Naive thymus-derived CD8-positive, alpha-beta T cell (primary cell): ENCODE data around the gene ZNF280B. TPM values are rescaled to one million over a fixed set of nuclear protein-coding genes. Genes with fewer than 3 reads are reported as not detected.
"Not testable (repeated sequence)": the region's sequence is repeated elsewhere in the genome, so short reads cannot be mapped to it uniquely, and the experiment has no call there.

ENCODE experiments used
- ATAC-seq, 2 donors: fragments of 150-1000 bp; cut with Tn5 transposase in 1 of 2; sonication (Bioruptor Pico), chemical (Tn5 transposase) in 1 of 2; 1 replicate in 1 of 2; 2 replicates in 1 of 2; pipeline ENCODE4 v1.10.0; 2021; ENCODE audit warnings: mild to moderate bottlenecking in 2 of 2, moderate library complexity in 2 of 2
- POLR2A ChIA-PET: fragments of 350-600 bp; sonication (Branson Sonifier 250); formaldehyde crosslinking; loops from one replicate; lab custom pipeline; 2021; ENCODE audit warnings: antibody characterized with exemption; lab: Charles Lee
- DNase-seq, 10 donors: peaks; one replicate each; pipeline versions ENCODE4 v3.0.0 to v3.0.0-alpha.2; 2020 to 2022
- H3K27ac Mint-ChIP-seq, 10 donors: one replicate each; pipeline ENCODE4 v1.8.0; 2020 to 2022; ENCODE audit warnings: mild to moderate bottlenecking in 10 of 10, mixed read lengths in 10 of 10, moderate library complexity in 4 of 10, inconsistent platforms in 1 of 10
- H3K27me3 Mint-ChIP-seq, 5 donors: one replicate each; pipeline ENCODE4 v1.8.0; 2021 to 2022; ENCODE audit warnings: mixed read lengths in 5 of 5
- H3K36me3 Mint-ChIP-seq, 3 donors: one replicate each; pipeline ENCODE4 v1.8.0; 2020 to 2022; ENCODE audit warnings: mixed read lengths in 3 of 3, mild to moderate bottlenecking in 2 of 3, inconsistent platforms in 1 of 3
- H3K4me1 Mint-ChIP-seq, 4 donors: one replicate each; pipeline ENCODE4 v1.8.0; 2021 to 2022; ENCODE audit warnings: mixed read lengths in 4 of 4
- H3K4me3 Mint-ChIP-seq, 10 donors: one replicate each; pipeline ENCODE4 v1.8.0; 2020 to 2022; ENCODE audit warnings: mild to moderate bottlenecking in 10 of 10, mixed read lengths in 10 of 10, moderate library complexity in 6 of 10, inconsistent platforms in 1 of 10
- H3K9me3 Mint-ChIP-seq, 9 donors: one replicate each; pipeline ENCODE4 v1.8.0; 2020 to 2022; ENCODE audit warnings: mixed read lengths in 9 of 9, mild to moderate bottlenecking in 3 of 9, inconsistent platforms in 1 of 9, moderate library complexity in 1 of 9
- polyA plus RNA-seq, 3 donors: library from polyadenylated mRNA; unstranded; fragments of 300-500 nt; fragmentation: Illumina TruSeq; gene quantifications; one replicate each; pipeline ENCODE4 v1.2.3, GENCODE V29; 2021
- total RNA-seq, 8 experiments: library from RNA in 2 of 8; stranded (reverse) in 2 of 8; gene quantifications; one replicate each; pipeline ENCODE4 v1.2.3 and lab custom pipeline; 2021 to 2026

ZNF280B gene
- total and polyA plus RNA-seq, 5 experiments from 2014 or later = 2.1 to 3.0 (median 2.4) TPM

DNA sequence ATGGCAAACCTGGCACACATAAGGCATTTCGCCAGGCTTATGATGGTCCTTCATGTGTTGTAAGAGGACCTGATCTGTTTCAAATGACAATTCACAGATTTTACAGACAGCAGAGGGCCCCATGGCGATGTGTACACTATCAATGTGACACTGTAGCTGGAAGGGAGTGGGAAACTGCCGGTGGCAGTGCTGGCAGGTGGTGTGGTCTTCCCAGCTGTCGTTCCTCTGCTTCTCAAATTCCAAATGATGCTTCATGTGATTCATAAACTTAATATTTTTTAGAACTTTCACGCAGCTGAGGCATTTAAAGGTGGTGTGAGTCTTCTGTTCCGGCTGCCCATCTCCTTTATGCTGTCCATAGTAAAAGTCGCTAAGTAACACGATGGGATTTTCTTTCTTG is 5.9 kb upstream of the ZNF280B start:
- POLR2A ChIA-PET, H3K4me3 Mint-ChIP-seq, H3K4me1 Mint-ChIP-seq, ATAC-seq, DNase-seq, H3K36me3 Mint-ChIP-seq, H3K27ac Mint-ChIP-seq: not testable (repeated sequence)
- H3K27me3 Mint-ChIP-seq = peaks cover 17 to 28% (median 23%) of the 10 kb centered on the region in 5 donors
- peaks cover 0 to 13% (median 2%) of the 10 kb centered on the region in 9 donors for H3K9me3 Mint-ChIP-seq

DNA sequence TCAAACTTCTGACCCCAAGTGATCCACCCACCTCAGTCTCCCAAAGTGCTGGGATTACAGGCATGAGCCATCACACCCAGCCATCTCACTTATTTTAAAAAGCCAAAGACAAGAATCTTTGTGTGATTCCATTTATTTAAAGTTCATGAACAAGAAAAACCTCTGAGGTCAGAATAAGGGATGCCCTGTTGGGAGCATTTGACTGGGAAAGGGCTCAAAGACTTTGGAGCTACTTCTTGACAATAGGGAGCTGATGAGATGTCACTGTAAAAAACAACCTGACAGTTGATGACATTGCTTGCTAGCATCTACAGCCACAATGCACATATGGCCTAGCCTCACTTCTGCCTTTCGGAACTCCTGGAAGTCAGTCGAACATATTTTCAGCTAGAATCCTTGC is 5.1 kb upstream of the ZNF280B start:
- Mint-ChIP-seq H3K27ac (no peak overlapping the region), H3K4me3 (no peak overlapping the region), H3K36me3 (peaks cover 0 to 5% (median 5%) of the 10 kb centered on the region in 3 donors), H3K9me3 (peaks cover 0 to 15% (median 2%) of the 10 kb centered on the region in 9 donors), H3K4me1 (peaks cover 2 to 3% (median 2%) of the 10 kb centered on the region in 4 donors), H3K27me3 (peaks cover 15 to 28% (median 22%) of the 10 kb centered on the region in 5 donors)
- DNase-seq (no peak), ATAC-seq (no peak)
- POLR2A ChIA-PET = no interaction called here

DNA sequence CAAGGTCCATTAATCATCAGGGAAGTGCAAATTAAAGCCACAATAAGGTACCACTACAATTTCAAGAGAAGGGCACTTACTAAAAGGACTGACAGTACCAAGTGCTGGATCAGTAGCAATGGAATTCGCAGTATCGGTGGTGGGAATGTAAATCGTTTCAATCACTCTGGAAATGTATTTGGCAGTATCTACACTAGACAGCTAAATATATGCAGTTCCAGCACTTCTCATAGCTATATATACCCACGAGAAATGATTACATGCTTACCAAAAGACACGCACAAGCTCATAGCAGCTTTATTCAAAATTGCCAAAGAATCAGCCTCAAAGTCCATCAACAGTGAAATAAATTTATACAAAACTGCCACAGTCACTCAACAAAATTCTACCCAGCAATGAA is 4.4 kb upstream of the ZNF280B start:
- Mint-ChIP-seq H3K27ac (no peak overlapping the region), H3K4me3 (no peak overlapping the region), H3K4me1 (peaks cover 3 to 8% (median 4%) of the 10 kb centered on the region in 4 donors), H3K9me3 (peaks cover 0 to 15% (median 2%) of the 10 kb centered on the region in 9 donors), H3K36me3 (peaks cover 0 to 5% (median 5%) of the 10 kb centered on the region in 3 donors), H3K27me3 (peaks cover 15 to 28% (median 22%) of the 10 kb centered on the region in 5 donors)
- ATAC-seq (no peak), DNase-seq (no peak)
- POLR2A ChIA-PET = interaction anchor here (0.6 kb wide), 1 partner anchor 20 kb away, joined by 3 read pairs; no protein-coding TSS in a partner anchor

DNA sequence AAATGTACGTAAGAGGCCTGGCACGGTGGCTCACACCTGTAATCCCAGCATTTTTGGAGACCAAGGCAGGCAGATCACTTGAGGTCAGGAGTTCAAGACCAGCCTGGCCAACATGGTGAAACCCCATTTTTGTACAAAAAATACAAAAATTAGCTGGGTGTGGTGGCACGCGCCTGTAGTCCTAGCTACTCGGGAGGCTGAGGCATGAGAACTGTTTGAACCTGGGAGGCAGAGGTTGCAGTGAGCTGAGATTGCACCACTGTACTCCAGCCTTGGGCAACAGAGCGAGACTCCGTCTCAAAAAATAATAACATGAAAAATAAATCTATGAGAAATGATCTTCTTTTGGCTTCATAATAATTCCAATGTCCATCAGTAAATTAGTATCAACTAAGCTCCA is 2.3 kb upstream of the ZNF280B start:
- H3K36me3 Mint-ChIP-seq, DNase-seq, H3K27ac Mint-ChIP-seq, POLR2A ChIA-PET, ATAC-seq, H3K4me3 Mint-ChIP-seq: not testable (repeated sequence)
- peaks cover 12 to 24% (median 16%) of the 10 kb centered on the region in 4 donors for H3K4me1 Mint-ChIP-seq
- H3K9me3 Mint-ChIP-seq = peaks cover 0 to 15% (median 2%) of the 10 kb centered on the region in 9 donors
- H3K27me3 Mint-ChIP-seq = peaks cover 12 to 14% (median 13%) of the 10 kb centered on the region in 5 donors

DNA sequence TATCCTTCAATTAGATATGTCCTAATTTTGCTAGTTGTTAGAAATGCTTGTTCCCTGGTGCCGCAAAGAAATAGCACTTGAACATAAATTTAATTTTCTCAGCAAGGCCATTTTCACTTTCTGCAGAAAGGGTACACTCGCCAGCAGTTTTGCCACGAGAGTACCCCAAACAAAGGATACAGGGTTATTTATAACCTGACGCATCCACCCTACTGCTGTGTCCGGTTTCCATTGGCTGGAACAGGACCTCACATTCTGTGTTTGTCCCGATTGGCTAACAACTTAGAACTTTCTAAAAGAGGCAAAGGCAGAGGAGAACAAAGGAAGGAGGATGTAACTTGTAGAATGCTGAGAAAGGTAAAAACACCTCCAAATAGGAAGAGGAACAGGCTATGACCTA is 1.4 kb upstream of the ZNF280B start:
- peaks cover 4 to 12% (median 7%) of the 10 kb centered on the region in 5 donors for H3K27me3 Mint-ChIP-seq
- peaks cover 6 to 14% (median 10%) of the 10 kb centered on the region in 3 donors for H3K36me3 Mint-ChIP-seq
- POLR2A ChIA-PET, ATAC-seq, DNase-seq: not testable (repeated sequence)
- H3K9me3 Mint-ChIP-seq = peaks cover 0 to 15% (median 3%) of the 10 kb centered on the region in 9 donors
- peak overlapping the region in 2 of 10 donors; percentile 18 to 61 for H3K27ac Mint-ChIP-seq
- peaks cover 14 to 26% (median 18%) of the 10 kb centered on the region in 4 donors for H3K4me1 Mint-ChIP-seq
- peak overlapping the region in 8 of 10 donors; percentile 32 to 87 (median 50) for H3K4me3 Mint-ChIP-seq

DNA sequence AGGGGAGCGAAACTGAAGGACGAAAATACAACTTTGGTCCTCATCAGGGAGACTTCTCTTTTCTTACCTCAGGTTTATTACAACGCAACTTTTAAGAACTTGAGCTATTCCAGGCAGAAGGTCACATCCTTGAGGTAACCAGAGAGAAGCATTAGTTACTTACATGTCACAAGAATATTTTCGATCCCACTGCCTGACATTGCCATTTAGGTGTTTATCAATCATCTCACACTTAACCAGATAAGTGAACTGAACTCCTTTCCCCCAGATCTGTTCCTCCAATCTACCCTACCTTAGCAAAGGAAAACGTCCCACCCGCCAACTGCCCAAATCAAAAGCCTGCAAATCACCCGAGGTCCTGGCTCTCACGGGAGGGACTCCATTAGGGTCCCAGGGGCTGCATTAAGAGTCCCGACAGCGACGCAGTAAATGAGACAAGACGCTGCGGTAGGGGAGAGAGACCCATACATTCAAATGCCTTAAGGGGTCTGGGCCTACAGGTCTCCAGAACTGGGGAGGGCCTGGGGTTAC is 734 bp downstream of the ZNF280B start:
- Mint-ChIP-seq H3K27me3 (peaks cover 0 to 6% (median 3%) of the 10 kb centered on the region in 5 donors), H3K36me3 (peaks cover 12 to 31% (median 30%) of the 10 kb centered on the region in 3 donors), H3K4me3 (peak overlapping the region; percentile 81 to 92 (median 88)), H3K27ac (peak overlapping the region in 8 of 10 donors; percentile 40 to 86 (median 74)), H3K9me3 (peaks cover 0 to 15% (median 4%) of the 10 kb centered on the region in 9 donors), H3K4me1 (peaks cover 14 to 26% (median 20%) of the 10 kb centered on the region in 4 donors)
- POLR2A ChIA-PET = no interaction called here
- DNase-seq (no peak), ATAC-seq (peak; percentile 1 to 3)

DNA sequence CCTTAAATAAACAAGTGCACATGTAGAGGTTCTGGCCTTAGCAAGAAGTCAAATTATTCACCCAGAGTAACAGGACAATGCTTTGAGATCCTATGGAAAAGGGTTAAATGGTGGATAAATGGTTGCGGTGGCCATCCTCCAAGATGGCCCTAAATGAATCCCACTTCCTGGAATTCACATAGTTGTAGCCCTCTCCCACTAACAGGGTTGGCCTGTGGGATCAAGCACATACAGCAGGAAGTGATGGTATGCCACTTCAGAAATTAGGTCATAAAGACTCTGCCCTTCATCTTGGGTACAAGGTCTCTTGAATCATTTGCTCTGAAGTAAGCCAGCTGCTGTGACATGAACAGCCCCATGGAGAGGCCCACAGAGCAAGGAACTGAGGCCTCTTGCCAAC is 1.8 kb downstream of the ZNF280B start:
- H3K27me3 Mint-ChIP-seq = peaks cover 0 to 2% (median 0%) of the 10 kb centered on the region in 5 donors
- H3K27ac Mint-ChIP-seq = no peak overlapping the region
- H3K9me3 Mint-ChIP-seq = peaks cover 0 to 15% (median 4%) of the 10 kb centered on the region in 9 donors
- DNase-seq = no peak
- H3K4me1 Mint-ChIP-seq = peaks cover 14 to 26% (median 20%) of the 10 kb centered on the region in 4 donors
- H3K4me3 Mint-ChIP-seq = peak overlapping the region in 8 of 10 donors; percentile 8 to 90 (median 28)
- no peak for ATAC-seq
- POLR2A ChIA-PET = no interaction called here
- peaks cover 12 to 39% (median 37%) of the 10 kb centered on the region in 3 donors for H3K36me3 Mint-ChIP-seq

DNA sequence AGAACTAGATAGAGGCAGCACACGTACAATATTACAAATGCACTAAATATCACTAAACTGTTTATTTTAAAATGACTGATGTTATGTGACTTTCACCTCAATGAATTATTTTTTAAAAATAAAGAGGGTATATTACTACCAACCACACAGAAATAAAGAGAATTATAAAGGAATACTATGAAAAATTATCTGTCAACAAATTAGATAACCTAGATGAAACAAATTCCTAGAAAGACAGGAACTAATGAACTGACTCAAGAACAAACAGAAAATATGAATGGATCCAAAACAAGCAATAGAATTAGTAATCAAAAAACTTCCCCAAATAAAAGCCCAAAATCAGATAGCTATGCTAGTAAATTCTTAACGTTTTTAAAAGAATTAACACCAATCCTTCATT is 10.3 kb downstream of the ZNF280B start:
- peak overlapping the region in 1 of 10 donors; percentile 10 for H3K27ac Mint-ChIP-seq
- H3K4me3 Mint-ChIP-seq = no peak overlapping the region
- POLR2A ChIA-PET = no interaction called here
- H3K36me3 Mint-ChIP-seq = peaks cover 4 to 44% (median 26%) of the 10 kb centered on the region in 3 donors
- H3K27me3 Mint-ChIP-seq = no peaks in the 10 kb centered on the region
- no peaks in the 10 kb centered on the region for H3K9me3 Mint-ChIP-seq
- H3K4me1 Mint-ChIP-seq = peaks cover 2 to 6% (median 4%) of the 10 kb centered on the region in 4 donors
- DNase-seq = no peak
- no peak for ATAC-seq

DNA sequence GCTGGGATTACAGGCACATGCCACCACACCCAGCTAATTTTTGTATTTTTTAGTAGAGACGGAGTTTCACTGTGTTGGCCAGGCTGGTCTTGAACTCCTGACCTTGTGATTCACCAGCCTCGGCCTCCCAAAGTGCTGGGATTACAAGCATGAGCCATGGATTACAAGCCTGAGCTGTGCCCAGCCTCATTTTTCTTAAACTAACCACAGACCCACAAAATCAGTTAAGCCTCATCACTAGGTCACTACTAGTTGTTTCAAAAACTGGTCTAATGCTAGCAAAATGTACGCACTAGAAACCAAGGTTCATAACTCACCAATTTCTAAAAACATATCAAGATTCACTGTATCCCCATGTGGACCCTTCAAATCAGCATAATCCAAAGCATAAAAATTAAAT is 17.0 kb downstream of the ZNF280B start:
- ATAC-seq, H3K27ac Mint-ChIP-seq, H3K4me1 Mint-ChIP-seq, POLR2A ChIA-PET, H3K4me3 Mint-ChIP-seq, DNase-seq, H3K9me3 Mint-ChIP-seq, H3K27me3 Mint-ChIP-seq: not testable (repeated sequence)
- peaks cover 0 to 67% (median 18%) of the 10 kb centered on the region in 3 donors for H3K36me3 Mint-ChIP-seq

DNA sequence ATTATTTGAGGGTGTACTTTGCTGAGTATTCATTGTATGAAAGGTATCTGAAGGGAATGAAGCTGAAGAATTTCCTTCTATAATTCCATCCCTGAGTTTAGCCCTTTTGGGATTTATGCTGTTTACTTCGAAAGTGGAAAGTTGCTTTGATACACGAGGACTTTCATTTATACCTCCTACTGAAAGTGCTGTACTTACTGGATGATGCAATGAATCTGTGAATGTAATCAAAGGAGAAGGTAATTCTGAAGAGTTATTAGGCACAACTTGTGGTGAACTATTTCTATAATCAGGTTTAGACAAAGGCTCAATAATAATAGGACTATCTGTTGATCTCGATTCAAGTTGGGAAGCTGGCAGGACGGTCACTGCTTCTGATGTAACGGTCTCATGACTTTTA is 19.8 kb downstream of the ZNF280B start:
- ATAC-seq = no peak
- H3K9me3 Mint-ChIP-seq = no peaks in the 10 kb centered on the region
- peaks cover 5 to 67% (median 24%) of the 10 kb centered on the region in 3 donors for H3K36me3 Mint-ChIP-seq
- no peak for DNase-seq
- H3K4me3 Mint-ChIP-seq = no peak overlapping the region
- peaks cover 0 to 2% (median 0%) of the 10 kb centered on the region in 4 donors for H3K4me1 Mint-ChIP-seq
- H3K27ac Mint-ChIP-seq = no peak overlapping the region
- POLR2A ChIA-PET = interaction anchor here (0.5 to 0.6 kb wide), 2 partner anchors 14 to 41 kb away, joined by 3 to 4 read pairs; no protein-coding TSS in a partner anchor
- H3K27me3 Mint-ChIP-seq = no peaks in the 10 kb centered on the region

DNA sequence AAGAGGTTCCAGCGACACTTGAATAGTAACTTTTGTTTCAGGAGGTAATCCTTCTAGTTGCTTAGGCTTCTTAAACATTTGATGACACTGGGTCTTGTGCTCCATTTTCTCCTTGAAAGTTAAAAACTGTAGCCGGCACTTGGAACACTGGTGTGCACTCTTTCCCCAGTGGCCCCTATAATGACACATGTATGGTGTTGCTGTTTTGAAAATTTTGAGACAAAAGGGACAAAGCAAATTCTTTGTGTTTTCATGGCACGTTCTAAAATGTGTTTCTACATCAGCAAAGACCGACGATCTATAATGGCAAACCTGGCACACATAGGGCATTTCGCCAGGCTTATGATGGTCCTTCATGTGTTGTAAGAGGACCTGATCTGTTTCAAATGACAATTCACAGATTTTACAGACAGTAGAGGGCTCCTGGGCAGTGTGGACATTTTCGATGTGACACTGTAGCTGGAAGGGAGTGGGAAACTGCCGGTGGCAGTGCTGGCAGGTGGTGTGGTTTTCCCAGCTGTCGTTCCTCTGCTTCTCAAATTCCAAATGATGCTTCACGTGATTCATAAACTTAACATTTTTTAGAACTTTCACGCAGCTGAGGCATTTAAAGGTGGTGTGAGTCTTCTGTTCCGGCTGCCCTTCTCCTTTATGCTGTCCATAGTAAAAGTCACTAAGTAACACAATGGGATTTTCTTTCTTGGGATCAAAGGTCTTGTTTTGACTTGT is 20.5 kb downstream of the ZNF280B start:
- DNase-seq (no peak), ATAC-seq (no peak)
- H3K27me3 Mint-ChIP-seq = no peaks in the 10 kb centered on the region
- no peaks in the 10 kb centered on the region for H3K9me3 Mint-ChIP-seq
- peaks cover 5 to 60% (median 18%) of the 10 kb centered on the region in 3 donors for H3K36me3 Mint-ChIP-seq
- H3K4me1 Mint-ChIP-seq = peaks cover 0 to 2% (median 0%) of the 10 kb centered on the region in 4 donors
- peak overlapping the region in 2 of 10 donors; percentile 18 to 48 for H3K27ac Mint-ChIP-seq
- H3K4me3 Mint-ChIP-seq = no peak overlapping the region
- POLR2A ChIA-PET = interaction anchor here (0.5 kb wide), 1 partner anchor 13 kb away, joined by 3 read pairs; no protein-coding TSS in a partner anchor

DNA sequence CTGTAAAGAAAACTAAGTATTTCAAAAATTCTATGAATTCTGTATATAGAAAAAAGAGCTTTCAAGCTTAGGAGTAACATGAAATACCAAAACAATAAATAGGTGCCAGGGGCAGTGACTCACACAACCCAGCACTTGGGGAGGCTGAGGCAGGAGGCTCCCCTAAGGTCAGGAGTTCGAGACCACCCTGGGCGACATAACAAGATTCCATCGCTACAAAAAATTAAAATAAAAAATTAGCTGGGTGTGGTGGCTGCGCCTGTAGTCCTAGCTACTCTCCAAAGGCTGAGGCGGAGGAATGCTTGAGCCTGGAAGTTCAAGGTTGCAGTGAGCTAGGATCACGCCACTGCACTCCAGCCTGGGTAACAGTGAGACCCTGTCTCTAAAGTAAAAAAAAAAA is 21.5 kb downstream of the ZNF280B start:
- Mint-ChIP-seq H3K36me3 (peaks cover 5 to 54% (median 17%) of the 10 kb centered on the region in 3 donors), H3K4me3 (no peak overlapping the region), H3K27me3 (no peaks in the 10 kb centered on the region), H3K4me1 (peaks cover 0 to 2% (median 0%) of the 10 kb centered on the region in 4 donors), H3K27ac (no peak overlapping the region), H3K9me3 (no peaks in the 10 kb centered on the region)
- ATAC-seq = no peak
- DNase-seq = no peak
- POLR2A ChIA-PET = no interaction called here
